K562 (cell line): ENCODE results near the gene RABL3. TPM values are rescaled to one million over a fixed set of nuclear protein-coding genes. Genes with fewer than 3 reads are reported as not detected.

Experiments
- ATAC-seq: fragments of 200-7000 bp; cut with Tn5 transposase; 3 replicates; pipeline ENCODE4 v1.9.1; 2020; ENCODE audit warnings: moderate library complexity
- BruUV-seq: library from RNA; stranded (reverse); fragments of 400-500 nt; replicated peaks from 2 replicates; lab custom pipeline; 2021; lab: Mats Ljungman, UMichigan
- CTCF ChIA-PET: fragments of 300-600 bp; formaldehyde crosslinking; extraction: SDS; loops from one replicate; lab custom pipeline; 2021; ENCODE audit warnings: low intra/inter-chr PET ratio; lab: Yijun Ruan, JAX
- POLR2A ChIA-PET: fragments of 300-600, 350-650 bp; sonication (Branson Sonifier 250); formaldehyde crosslinking; extraction: SDS; loops from one replicate; lab custom pipeline; 2021; ENCODE audit warnings: antibody characterized with exemption, inconsistent platforms; lab: Yijun Ruan, JAX
- DNase-seq, 4 experiments: peaks; one replicate each; pipeline versions ENCODE4 v3.0.0 to v3.0.0-alpha.2; 2011 to 2018; ENCODE audit warnings: low spot score in 3 of 4, mixed read lengths in 3 of 4; ENCODE audit errors: extremely low read depth in 1 of 4
- FAIRE-seq: peaks from 2 replicates; lab custom pipeline; 2011; peaks lifted over from hg19 to GRCh38; lab: Jason Lieb, UNC
- H2AFZ ChIP-seq: 2 replicates; pipeline ENCODE4 v1.6.0; 2011; ENCODE audit warnings: low read depth, low read length, control low read depth, inconsistent platforms
- H3K27ac ChIP-seq: fragments of 200-600 bp; 3 replicates; pipeline ENCODE4 v1.8.0; 2011; ENCODE audit warnings: low read depth, mild to moderate bottlenecking, control low read depth, inconsistent platforms, low read length, moderate library complexity, mixed read lengths; ENCODE audit errors: extremely low read depth
- H3K27me3 ChIP-seq, 2 experiments: fragments of 300-600 bp in 1 of 2; 2 replicates in 1 of 2; 3 replicates in 1 of 2; pipeline versions ENCODE4 v1.6.0 to v1.8.0; 2011; ENCODE audit warnings: inconsistent platforms in 2 of 2, low read length in 2 of 2, mild to moderate bottlenecking in 1 of 2, mixed read lengths in 1 of 2, moderate library complexity in 1 of 2; ENCODE audit not compliant: control insufficient read depth in 2 of 2, insufficient read depth in 2 of 2
- H3K36me3 ChIP-seq: fragments of 300-600 bp; 3 replicates; pipeline ENCODE4 v1.8.0; 2011; ENCODE audit warnings: mild to moderate bottlenecking, low read length, inconsistent platforms; ENCODE audit not compliant: control insufficient read depth, insufficient read depth
- H3K4me1 ChIP-seq, 2 experiments: fragments of 200-600 bp in 1 of 2; replicated peaks in 1 of 2; 2 replicates in 1 of 2; 3 replicates in 1 of 2; pipeline versions ENCODE4 v1.5.1 to v1.8.0; 2011; ENCODE audit warnings: inconsistent platforms in 2 of 2, low read length in 2 of 2, mild to moderate bottlenecking in 1 of 2, mixed read lengths in 1 of 2, moderate library complexity in 1 of 2; ENCODE audit not compliant: control insufficient read depth in 2 of 2, insufficient read depth in 2 of 2
- H3K4me2 ChIP-seq: 2 replicates; pipeline ENCODE4 v1.6.1; 2011; ENCODE audit warnings: low read length, control low read depth, inconsistent platforms, mixed read lengths; ENCODE audit not compliant: insufficient read depth
- H3K4me3 ChIP-seq: fragments of 200-600 bp; sonication (generic), shearing (Covaris generic); 2 replicates; pipeline ENCODE4 v1.5.1; 2016; ENCODE audit warnings: control low read depth, inconsistent platforms
- H3K79me2 ChIP-seq: fragments of 200-600 bp; 3 replicates; pipeline ENCODE4 v1.8.0; 2011; ENCODE audit warnings: low read length, inconsistent platforms; ENCODE audit not compliant: control insufficient read depth, insufficient read depth
- H3K9ac ChIP-seq, 2 experiments: 2 replicates each; pipeline versions ENCODE4 v1.6.0 to v1.6.1; 2011; ENCODE audit warnings: low read depth in 2 of 2, low read length in 2 of 2, control low read depth in 1 of 2, inconsistent platforms in 1 of 2, mild to moderate bottlenecking in 1 of 2, mixed read lengths in 1 of 2; ENCODE audit not compliant: insufficient read depth in 1 of 2
- H3K9me1 ChIP-seq: one replicate; pipeline ENCODE4 v1.6.0; 2011; ENCODE audit warnings: inconsistent platforms, mild to moderate bottlenecking, low read length, moderate library complexity; ENCODE audit not compliant: control insufficient read depth, insufficient read depth
- H3K9me3 ChIP-seq: replicated peaks from 2 replicates; pipeline ENCODE4 v1.5.1; 2011; ENCODE audit warnings: low read depth, low read length, inconsistent platforms; ENCODE audit not compliant: control insufficient read depth, insufficient read depth
- H4K20me1 ChIP-seq: replicated peaks from 2 replicates; pipeline ENCODE4 v1.6.1; 2011; ENCODE audit warnings: low read length, inconsistent platforms, mixed read lengths; ENCODE audit not compliant: control insufficient read depth, insufficient read depth
- BDP1 ChIP-seq: IDR thresholded peaks from 3 replicates; pipeline ENCODE4 v1.6.1; 2011; ENCODE audit not compliant: insufficient read length, insufficient read depth
- BRD9 ChIP-seq: fragments of 450-650 bp; IDR thresholded peaks from 2 replicates; pipeline ENCODE4 v1.6.1; 2018; ENCODE audit warnings: low read depth; ENCODE audit not compliant: partially characterized antibody
- CBX2 ChIP-seq: fragments of 200-600 bp; sonication (generic); IDR thresholded peaks from one replicate; pipeline ENCODE4 v1.6.1; 2012; ENCODE audit warnings: mild to moderate bottlenecking, low read length, inconsistent platforms; ENCODE audit not compliant: insufficient read depth, poor library complexity, severe bottlenecking
- E2F6 ChIP-seq, 2 experiments: IDR thresholded peaks; 2 replicates each; pipeline ENCODE4 v1.6.1; 2011; ENCODE audit warnings: borderline replicate concordance in 1 of 2, control low read depth in 1 of 2, low read depth in 1 of 2, low read length in 1 of 2, mild to moderate bottlenecking in 1 of 2, mixed read lengths in 1 of 2, moderate library complexity in 1 of 2; ENCODE audit not compliant: insufficient read depth in 1 of 2, insufficient read length in 1 of 2, poor library complexity in 1 of 2, severe bottlenecking in 1 of 2; ENCODE audit errors: extremely low read depth in 1 of 2
- RBFOX2 ChIP-seq: fragments of 200-400 bp; formaldehyde crosslinking; IDR thresholded peaks from 2 replicates; pipeline ENCODE4 v1.6.1; 2017; ENCODE audit warnings: low read depth, mild to moderate bottlenecking, low read length, moderate library complexity
- ZBTB43 ChIP-seq: sonication (generic); formaldehyde crosslinking; IDR thresholded peaks from 2 replicates; pipeline ENCODE4 v1.8.0; 2023; ENCODE audit warnings: mild to moderate bottlenecking, missing genetic modification reagents
- ZNF143 ChIP-seq: sonication (generic); formaldehyde crosslinking; IDR thresholded peaks from 2 replicates; pipeline ENCODE4 v1.9.0; 2022; ENCODE audit warnings: mild to moderate bottlenecking, missing genetic modification reagents
- ZNF174 ChIP-seq: fragments of 250-450 bp; sonication (Bioruptor Pico); IDR thresholded peaks from 2 replicates; pipeline ENCODE4 v1.4.0; 2020; ENCODE audit warnings: mild to moderate bottlenecking
- WGBS: fragments of 100-300 bp; shearing (Covaris generic); methylation state at CpG from one replicate; pipeline ENCODE4 v1.1.6; 2016; ENCODE audit warnings: low coverage, mixed read lengths; ENCODE audit not compliant: insufficient coverage; ENCODE audit errors: missing lambda C conversion rate; 5-methylcytosine and 5-hydroxymethylcytosine counted together
- in situ Hi-C: fragments of 300-500 bp; cut with MboI; formaldehyde crosslinking; loops from 4 replicates; pipeline ENCODE4 v1.15.0; 2018; ENCODE audit warnings: inconsistent platforms, mixed read lengths
- intact Hi-C: fragments of 100-400 bp; cut with micrococcal nuclease; formaldehyde crosslinking; loops from 2 replicates; pipeline ENCODE4 v1.14.2; 2022
- polyA plus RNA-seq, 8 experiments: library from polyadenylated mRNA; depleted of rRNA in 4 of 8; stranded (reverse) in 5 of 8; unstranded in 3 of 8; fragments of >200 nt; fragmentation: Nextera tagmentation in 2 of 8; fragmentation: Illumina TruSeq in 1 of 8; extraction: Ambion mirVana in 2 of 8; extraction: Trizol in 1 of 8; gene quantifications; 2 replicates each; pipeline versions ENCODE4 v1.2.1 to v1.2.3, GENCODE V29; 2011 to 2014; ENCODE audit warnings: inconsistent platforms in 1 of 8, missing spikeins in 1 of 8
- total RNA-seq, 7 experiments: library from RNA; depleted of rRNA in 6 of 7; stranded (reverse); fragments of >200 nt in 6 of 7; fragmentation: Illumina TruSeq in 2 of 7; extraction: Trizol in 2 of 7; gene quantifications; 2 replicates each; pipeline versions ENCODE4 v1.2.1 to v1.2.3, GENCODE V29; 2011 to 2021; ENCODE audit warnings: low replicate concordance in 1 of 7

The RABL3 gene
- total and polyA plus RNA-seq, 9 of the 15 experiments (the other 6 are each of a cell fraction or from before 2014, with no cell fraction given): 6.5 to 30.7 (median 12.3) TPM

GRCh38 chr3:120670576-120670975 lies 71.7 kb downstream of the RABL3 start:
- Histone ChIP-seq H2AFZ (no peak overlapping the region), H3K9me1 (no peaks in the 10 kb centered on the region), H4K20me1 (no peaks in the 10 kb centered on the region), H3K27me3 (no peaks in the 10 kb centered on the region; a peak in 1 of 5 replicates), H3K9me3 (no peaks in the 10 kb centered on the region), H3K4me1 (no peaks in the 10 kb centered on the region), H3K4me3 (no peak overlapping the region), H3K36me3 (no peaks in the 10 kb centered on the region), H3K79me2 (no peaks in the 10 kb centered on the region), H3K9ac (no peak overlapping the region), H3K4me2 (no peak overlapping the region), H3K27ac (no peak overlapping the region)
- ATAC-seq (no peak), DNase-seq (no peak), FAIRE-seq (no peak)
- TF ChIP-seq BRD9: no peak
- no peak for TF ChIP-seq ZBTB43 (CRISPR knock-in tag)
- TF ChIP-seq BDP1: no peak
- no peak for TF ChIP-seq RBFOX2
- TF ChIP-seq ZNF174 (CRISPR knock-in tag): no peak
- no peak for TF ChIP-seq E2F6 (IDR thresholded peaks at IDR 0.05; ENCODE audit: borderline replicate concordance in 1 of 2, extremely low read depth in 1 of 2, insufficient read depth in 1 of 2, insufficient read length in 1 of 2, low read depth in 1 of 2, low read length in 1 of 2, poor library complexity in 1 of 2, severe bottlenecking in 1 of 2)
- no peak for TF ChIP-seq CBX2
- no peak for TF ChIP-seq ZNF143 (CRISPR knock-in tag)
- BruUV-seq: no TSS peak
- in situ Hi-C loops (no loop called here), intact Hi-C loops (no loop called here)
- ChIA-PET CTCF (no interaction called here), POLR2A (no interaction called here)
- WGBS: 18% methylated on average over 2 of the region's 2 CpGs
